ENCODE data around the gene TK2. TPM values are rescaled to one million over a fixed set of nuclear protein-coding genes. Genes with fewer than 3 reads are reported as not detected.

The TK2 gene
- total and polyA plus RNA-seq, 2 donors from 2014 or later, result 31.0 to 44.2 TPM

DNA sequence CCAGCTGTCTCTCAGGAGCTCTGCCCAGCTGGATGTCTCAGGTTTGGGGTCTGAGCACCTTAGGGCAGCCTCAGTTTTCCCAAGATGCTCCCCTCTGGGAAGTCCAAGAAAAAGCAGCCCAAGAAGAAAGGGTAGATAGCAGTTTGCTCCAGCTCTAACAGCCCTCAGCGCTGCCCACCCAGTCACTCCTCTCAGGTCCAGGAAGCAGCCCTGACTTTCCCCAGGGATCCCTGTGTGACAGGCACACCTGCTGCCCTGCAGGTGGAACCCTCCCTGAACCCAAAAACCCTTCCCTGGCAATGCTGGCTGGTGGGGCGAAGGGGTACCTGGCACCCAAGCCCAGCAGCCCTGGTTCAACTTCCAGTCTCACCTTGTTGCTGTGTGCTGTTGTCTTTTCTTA, 74.7 kb downstream of the TK2 start:
- Histone ChIP-seq H3K9ac (ENCODE audit: low read length in 3 of 3) (no peak overlapping the region), H3K36me3 (ENCODE audit: control insufficient read depth in 2 of 3, insufficient read depth in 3 of 3, low read length in 3 of 3) (no peaks in the 10 kb centered on the region), H3K9me3 (ENCODE audit: control insufficient read depth in 2 of 3, insufficient read depth in 1 of 3, low read length in 3 of 3) (no peaks in the 10 kb centered on the region), H3K27ac (ENCODE audit: low read depth in 2 of 2, low read length in 2 of 2) (no peak overlapping the region), H3K4me1 (ENCODE audit: control insufficient read depth in 2 of 3, insufficient read depth in 2 of 3, low read depth in 1 of 3, low read length in 3 of 3) (peaks cover 0 to 2% (median 0%) of the 10 kb centered on the region in 3 donors), H3K27me3 (ENCODE audit: control insufficient read depth, insufficient read depth, low read length) (no peaks in the 10 kb centered on the region), H3K4me3 (ENCODE audit: low read length in 3 of 3) (no peak overlapping the region)
- TF ChIP-seq, protein P1, sequence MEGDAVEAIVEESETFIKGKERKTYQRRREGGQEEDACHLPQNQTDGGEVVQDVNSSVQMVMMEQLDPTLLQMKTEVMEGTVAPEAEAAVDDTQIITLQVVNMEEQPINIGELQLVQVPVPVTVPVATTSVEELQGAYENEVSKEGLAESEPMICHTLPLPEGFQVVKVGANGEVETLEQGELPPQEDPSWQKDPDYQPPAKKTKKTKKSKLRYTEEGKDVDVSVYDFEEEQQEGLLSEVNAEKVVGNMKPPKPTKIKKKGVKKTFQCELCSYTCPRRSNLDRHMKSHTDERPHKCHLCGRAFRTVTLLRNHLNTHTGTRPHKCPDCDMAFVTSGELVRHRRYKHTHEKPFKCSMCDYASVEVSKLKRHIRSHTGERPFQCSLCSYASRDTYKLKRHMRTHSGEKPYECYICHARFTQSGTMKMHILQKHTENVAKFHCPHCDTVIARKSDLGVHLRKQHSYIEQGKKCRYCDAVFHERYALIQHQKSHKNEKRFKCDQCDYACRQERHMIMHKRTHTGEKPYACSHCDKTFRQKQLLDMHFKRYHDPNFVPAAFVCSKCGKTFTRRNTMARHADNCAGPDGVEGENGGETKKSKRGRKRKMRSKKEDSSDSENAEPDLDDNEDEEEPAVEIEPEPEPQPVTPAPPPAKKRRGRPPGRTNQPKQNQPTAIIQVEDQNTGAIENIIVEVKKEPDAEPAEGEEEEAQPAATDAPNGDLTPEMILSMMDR (IDR thresholded peaks at IDR 0.05; ENCODE audit: borderline replicate concordance, extremely low read depth, insufficient read depth), result no peak
- FAIRE-seq (no peak), DNase-seq (no peak)
- intact Hi-C loops (cut with DNase I), result no loop called here

GRCh38 chr16:66474750-66475199, 75.1 kb downstream of the TK2 start:
- no peak overlapping the region for H3K4me3 ChIP-seq (ENCODE audit: low read length in 3 of 3)
- no peaks in the 10 kb centered on the region for H3K9me3 ChIP-seq (ENCODE audit: control insufficient read depth in 2 of 3, insufficient read depth in 1 of 3, low read length in 3 of 3)
- intact Hi-C loops (cut with DNase I), result no loop called here
- TF ChIP-seq, protein P1 (IDR thresholded peaks at IDR 0.05; ENCODE audit: borderline replicate concordance, extremely low read depth, insufficient read depth), result no peak
- FAIRE-seq (no peak), DNase-seq (peak in 2 of 5 donors; percentile 25 to 54)
- H3K27ac ChIP-seq (ENCODE audit: low read depth in 2 of 2, low read length in 2 of 2), result no peak overlapping the region
- H3K4me1 ChIP-seq (ENCODE audit: control insufficient read depth in 2 of 3, insufficient read depth in 2 of 3, low read depth in 1 of 3, low read length in 3 of 3), result peaks cover 0 to 2% (median 0%) of the 10 kb centered on the region in 3 donors
- H3K36me3 ChIP-seq (ENCODE audit: control insufficient read depth in 2 of 3, insufficient read depth in 3 of 3, low read length in 3 of 3), result no peaks in the 10 kb centered on the region
- no peaks in the 10 kb centered on the region for H3K27me3 ChIP-seq (ENCODE audit: control insufficient read depth, insufficient read depth, low read length)
- no peak overlapping the region for H3K9ac ChIP-seq (ENCODE audit: low read length in 3 of 3)

GRCh38 chr16:66473654-66474519, 76.0 kb downstream of the TK2 start:
- Histone ChIP-seq H3K27ac (ENCODE audit: low read depth in 2 of 2, low read length in 2 of 2) (no peak overlapping the region), H3K4me3 (ENCODE audit: low read length in 3 of 3) (no peak overlapping the region), H3K36me3 (ENCODE audit: control insufficient read depth in 2 of 3, insufficient read depth in 3 of 3, low read length in 3 of 3) (no peaks in the 10 kb centered on the region), H3K27me3 (ENCODE audit: control insufficient read depth, insufficient read depth, low read length) (no peaks in the 10 kb centered on the region), H3K9me3 (ENCODE audit: control insufficient read depth in 2 of 3, insufficient read depth in 1 of 3, low read length in 3 of 3) (no peaks in the 10 kb centered on the region), H3K4me1 (ENCODE audit: control insufficient read depth in 2 of 3, insufficient read depth in 2 of 3, low read depth in 1 of 3, low read length in 3 of 3) (peaks cover 0 to 2% (median 0%) of the 10 kb centered on the region in 3 donors), H3K9ac (ENCODE audit: low read length in 3 of 3) (no peak overlapping the region)
- intact Hi-C loops (cut with DNase I), result no loop called here
- DNase-seq (no peak), FAIRE-seq (no peak)
- TF ChIP-seq, protein P1 (IDR thresholded peaks at IDR 0.05; ENCODE audit: borderline replicate concordance, extremely low read depth, insufficient read depth), result no peak

Data from kidney (tissue), 14 donors.